A549 (cell line): ENCODE measurements around the gene UBE2O. TPM values are rescaled to one million over a fixed set of nuclear protein-coding genes. Genes with fewer than 3 reads are reported as not detected.

Source experiments
- ATAC-seq, 2 experiments: fragments of 200-7000 bp in 1 of 2; fragments of >200 bp in 1 of 2; cut with Nextera tagmentation in 1 of 2; cut with Tn5 transposase in 1 of 2; 3 replicates each; pipeline versions ENCODE4 v1.8.0 to v1.9.1; 2018 to 2020; ENCODE audit warnings: mild to moderate bottlenecking in 1 of 2, moderate library complexity in 1 of 2
- CTCF ChIA-PET: fragments of 300-600 bp; sonication (Branson Sonifier 250); formaldehyde crosslinking; extraction: SDS; loops from one replicate; lab custom pipeline; 2021; ENCODE audit warnings: antibody characterized with exemption, inconsistent platforms; lab: Yijun Ruan, JAX
- POLR2A ChIA-PET: fragments of 350-600 bp; formaldehyde crosslinking; extraction: SDS; loops from one replicate; lab custom pipeline; 2021; ENCODE audit warnings: antibody characterized with exemption, inconsistent platforms; lab: Yijun Ruan, JAX
- DNase-seq, 2 experiments: peaks; one replicate each; pipeline versions ENCODE4 v3.0.0 to v3.0.0-alpha.2; 2011 to 2016; ENCODE audit warnings: low read depth in 1 of 2, low spot score in 1 of 2
- FAIRE-seq: peaks from 2 replicates; lab custom pipeline; 2011; peaks lifted over from hg19 to GRCh38; lab: Jason Lieb, UNC
- H3K27ac ChIP-seq, 2 experiments: fragments of >200 bp; sonication (Bioruptor Twin); formaldehyde crosslinking; 3 replicates each; pipeline ENCODE4 v1.5.1; 2016 to 2017
- H3K4me1 ChIP-seq: fragments of >200 bp; sonication (Bioruptor Twin); formaldehyde crosslinking; 3 replicates; pipeline ENCODE4 v1.6.1; 2016
- H3K4me2 ChIP-seq: fragments of >200 bp; sonication (Bioruptor Twin); formaldehyde crosslinking; 3 replicates; pipeline ENCODE4 v1.6.1; 2016
- H3K4me3 ChIP-seq: fragments of >200 bp; sonication (Bioruptor Twin); formaldehyde crosslinking; 3 replicates; pipeline ENCODE4 v1.5.1; 2016
- H3K9me3 ChIP-seq: fragments of >200 bp; sonication (Bioruptor Twin); formaldehyde crosslinking; 3 replicates; pipeline ENCODE4 v1.6.1; 2016
- CBX8 ChIP-seq: fragments of 200-600 bp; sonication (generic); IDR thresholded peaks from 2 replicates; pipeline ENCODE4 v1.6.1; 2016
- CHD2 ChIP-seq: fragments of 150-350 bp; IDR thresholded peaks from 2 replicates; pipeline ENCODE4 v1.6.1; 2014; ENCODE audit warnings: low read length; ENCODE audit not compliant: partially characterized antibody
- EHF ChIP-seq: fragments of 250-450 bp; sonication (Bioruptor Pico); IDR thresholded peaks from 2 replicates; pipeline ENCODE4 v1.5.0; 2020; ENCODE audit warnings: mild to moderate bottlenecking
- EP300 ChIP-seq, 2 experiments: fragments of >200 bp; sonication (Bioruptor Twin); formaldehyde crosslinking; IDR thresholded peaks; 2 replicates in 1 of 2; 3 replicates in 1 of 2; pipeline ENCODE4 v1.6.1; 2016 to 2017
- FOSL2 ChIP-seq, 2 experiments: fragments of 450-650 bp in 1 of 2; fragments of >200 bp in 1 of 2; sonication (Bioruptor Twin) in 1 of 2; formaldehyde crosslinking; IDR thresholded peaks; 2 replicates each; pipeline versions ENCODE4 v1.5.0 to v1.6.1; 2016 to 2020; ENCODE audit warnings: mild to moderate bottlenecking in 1 of 2, moderate library complexity in 1 of 2
- HEYL ChIP-seq: fragments of 250-450 bp; sonication (Bioruptor Pico); IDR thresholded peaks from 2 replicates; pipeline ENCODE4 v1.8.0; 2021; ENCODE audit warnings: mild to moderate bottlenecking, moderate library complexity
- HOXB13 ChIP-seq: fragments of 250-450 bp; sonication (Bioruptor Pico); IDR thresholded peaks from 2 replicates; pipeline ENCODE4 v1.5.0; 2020; ENCODE audit warnings: low read depth, mild to moderate bottlenecking, moderate library complexity
- JUN ChIP-seq, 2 experiments: fragments of >200 bp; sonication (Bioruptor Twin); formaldehyde crosslinking; IDR thresholded peaks; 2 replicates in 1 of 2; 3 replicates in 1 of 2; pipeline ENCODE4 v1.6.1; 2016 to 2017
- KDM5A ChIP-seq: fragments of 200-600 bp; sonication (generic); IDR thresholded peaks from 2 replicates; pipeline ENCODE4 v1.6.1; 2016; ENCODE audit warnings: antibody characterized with exemption, mild to moderate bottlenecking
- MAFK ChIP-seq: fragments of 450-650 bp; IDR thresholded peaks from 2 replicates; pipeline ENCODE4 v1.6.1; 2014; ENCODE audit not compliant: partially characterized antibody
- NFE2L2 ChIP-seq: fragments of 150-350 bp; conservative IDR thresholded peaks from 2 replicates; pipeline ENCODE4 v1.6.1; 2014; ENCODE audit warnings: low read length
- NPAS2 ChIP-seq: fragments of 250-450 bp; sonication (Bioruptor Pico); IDR thresholded peaks from 2 replicates; pipeline ENCODE4 v1.8.0; 2022; ENCODE audit warnings: mild to moderate bottlenecking, moderate library complexity, borderline replicate concordance
- PHF8 ChIP-seq: fragments of 200-600 bp; sonication (generic); IDR thresholded peaks from 2 replicates; pipeline ENCODE4 v1.6.1; 2016; ENCODE audit warnings: low read depth, mild to moderate bottlenecking, antibody characterized with exemption, moderate library complexity, borderline replicate concordance
- RFX5 ChIP-seq: fragments of 450-650 bp; IDR thresholded peaks from 2 replicates; pipeline ENCODE4 v1.7.1; 2014; ENCODE audit warnings: antibody characterized with exemption, mild to moderate bottlenecking, moderate library complexity
- RNF2 ChIP-seq: fragments of 200-600 bp; sonication (generic); IDR thresholded peaks from 2 replicates; pipeline ENCODE4 v1.6.1; 2016; ENCODE audit warnings: low read depth, mild to moderate bottlenecking, antibody characterized with exemption, moderate library complexity, borderline replicate concordance
- SMC3 ChIP-seq: fragments of >200 bp; sonication (Bioruptor Twin); formaldehyde crosslinking; IDR thresholded peaks from 3 replicates; pipeline ENCODE4 v1.6.1; 2018; ENCODE audit warnings: inconsistent platforms
- TFCP2L1 ChIP-seq: fragments of 250-450 bp; sonication (Bioruptor Pico); IDR thresholded peaks from 2 replicates; pipeline ENCODE4 v1.5.0; 2021; ENCODE audit warnings: mild to moderate bottlenecking
- TP53 ChIP-seq: fragments of 250-450 bp; sonication (Bioruptor Pico); IDR thresholded peaks from 2 replicates; pipeline ENCODE4 v1.5.0; 2021; ENCODE audit warnings: mild to moderate bottlenecking, moderate library complexity
- ZC3H11A ChIP-seq: fragments of 450-650 bp; IDR thresholded peaks from 2 replicates; pipeline ENCODE4 v1.6.1; 2014; ENCODE audit warnings: antibody characterized with exemption, mild to moderate bottlenecking
- ZFP36 ChIP-seq: fragments of 450-650 bp; IDR thresholded peaks from 2 replicates; pipeline ENCODE4 v1.6.1; 2014; ENCODE audit warnings: borderline replicate concordance; ENCODE audit not compliant: partially characterized antibody
- ZSCAN20 ChIP-seq: fragments of 250-450 bp; sonication (Bioruptor Pico); IDR thresholded peaks from 2 replicates; pipeline ENCODE4 v1.8.0; 2022; ENCODE audit warnings: mild to moderate bottlenecking, moderate library complexity
- WGBS: methylation state at CpG from one replicate; pipeline ENCODE4 v1.1.6; 2017; ENCODE audit errors: missing lambda C conversion rate; 5-methylcytosine and 5-hydroxymethylcytosine counted together
- polyA plus RNA-seq, 4 experiments: library from polyadenylated mRNA; depleted of rRNA in 3 of 4; stranded (reverse); fragments of >200 nt; fragmentation: RNase III in 1 of 4; extraction: RNeasy Plus Mini Kit Qiagen cat#74134 plus additional on column Dnase treatment in 1 of 4; gene quantifications; 2 replicates in 3 of 4; 3 replicates in 1 of 4; pipeline ENCODE4 v1.2.3, GENCODE V29; 2011 to 2017
- TF ChIP-seq, protein P1 (sequence below): fragments of 200-600 bp; sonication (generic); IDR thresholded peaks from 2 replicates; pipeline ENCODE4 v1.6.1; 2016; ENCODE audit warnings: antibody characterized with exemption, mild to moderate bottlenecking, moderate library complexity
- TF ChIP-seq, protein P2 (sequence below): fragments of 150-350 bp; IDR thresholded peaks from 2 replicates; pipeline ENCODE4 v1.6.1; 2014; ENCODE audit warnings: low read depth, mild to moderate bottlenecking, low read length
- TF ChIP-seq, protein P3 (sequence below): fragments of 250-450 bp; sonication (Bioruptor Pico); IDR thresholded peaks from 2 replicates; pipeline ENCODE4 v1.5.0; 2020; ENCODE audit warnings: low read depth, mild to moderate bottlenecking, moderate library complexity
- TF ChIP-seq, protein P4 (sequence below): fragments of >200 bp; sonication (Bioruptor Twin); formaldehyde crosslinking; IDR thresholded peaks from 3 replicates; pipeline ENCODE4 v1.5.1; 2016
- TF ChIP-seq, protein P5 (sequence below): fragments of >200 bp; sonication (Bioruptor Twin); formaldehyde crosslinking; IDR thresholded peaks from 2 replicates; pipeline ENCODE4 v1.6.1; 2016
- TF ChIP-seq, protein P6 (sequence below): fragments of >200 bp; sonication (Bioruptor Twin); formaldehyde crosslinking; IDR thresholded peaks from 3 replicates; pipeline ENCODE4 v1.6.1; 2016
- TF ChIP-seq, protein P7 (sequence below): fragments of 250-450 bp; sonication (Bioruptor Pico); IDR thresholded peaks from 2 replicates; pipeline ENCODE4 v1.5.0; 2021; ENCODE audit warnings: mild to moderate bottlenecking, moderate library complexity, borderline replicate concordance

The UBE2O gene
- polyA plus RNA-seq, 2 of the 4 experiments (the other 2 are of a cell fraction), result 22.0 to 25.7 TPM

DNA sequence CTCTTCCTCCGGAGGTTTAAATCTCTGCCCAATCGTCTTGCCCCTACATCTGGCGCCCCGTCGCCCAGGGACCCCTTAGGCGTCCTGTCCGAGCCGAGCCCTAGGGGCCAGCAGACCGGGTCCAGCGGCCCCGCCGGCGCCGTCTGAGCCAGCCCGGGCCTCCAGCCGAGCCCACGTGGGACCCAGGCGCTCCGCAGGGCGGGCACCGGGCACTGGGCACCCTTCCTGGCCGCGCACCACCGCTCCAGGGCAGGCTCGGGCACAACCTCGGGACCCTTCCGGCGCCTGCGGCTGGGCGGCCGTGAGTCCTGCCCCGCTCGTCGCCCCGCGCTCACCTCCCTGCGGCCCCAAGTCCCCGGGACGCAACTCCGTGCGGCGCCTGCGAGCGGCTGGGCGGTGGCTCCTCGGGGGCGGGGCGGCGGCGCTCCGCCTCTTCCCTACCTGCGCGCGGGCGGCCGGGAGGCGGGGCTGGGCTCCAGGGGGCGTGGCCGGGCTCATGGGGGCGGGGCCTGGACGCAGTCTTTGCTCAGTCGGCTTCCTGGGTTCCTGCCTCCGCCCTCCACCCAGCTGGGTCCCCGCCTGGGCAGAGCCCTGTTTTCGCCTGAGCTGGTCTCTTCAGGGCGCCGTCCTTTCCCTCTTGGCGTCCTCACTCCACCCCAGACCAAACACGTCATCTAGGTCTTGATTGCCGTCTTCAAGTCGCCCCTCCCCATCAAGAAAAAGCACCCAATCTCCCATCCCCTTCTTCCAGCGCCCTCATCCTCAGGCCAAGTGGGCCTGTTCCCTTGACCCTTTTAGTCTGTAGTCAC lies 48.3 kb upstream of the UBE2O start, which contains the start of gene RHBDF2:
RHBDF2 (minus strand) TSS at position 406 of the 809 bp plus-strand sequence. CDS start 19,899 bp downstream, outside the sequence.
- peak; percentile 87 to 97 for DNase-seq
- WGBS, result 3% methylated on average over 60 of the region's 72 CpGs
- peak within 1 kb of the TSS; percentile 91 for H3K4me2 ChIP-seq
- peaks cover 41% of the 10 kb centered on the region for H3K4me1 ChIP-seq
- peak within 1 kb of the TSS; percentile 83 to 96 for H3K27ac ChIP-seq
- ChIA-PET CTCF (interaction anchor here (1.0 to 64.5 kb wide), 17 partner anchors 7 to 131 kb away, joined by 3 to 1994 read pairs (median 5); partner anchors contain the start of genes AANAT and UBE2O), POLR2A (interaction anchor here (0.6 kb wide), 1 partner anchor 128 kb away, joined by 3 read pairs; no protein-coding TSS in a partner anchor)
- ATAC-seq, result peak; percentile 73 to 81
- peak within 1 kb of the TSS; percentile 81 for H3K4me3 ChIP-seq
- FAIRE-seq, result no peak
- H3K9me3 ChIP-seq, result no peaks in the 10 kb centered on the region
- TF ChIP-seq NPAS2 (CRISPR knock-in tag), result no peak
- no peak for TF ChIP-seq HOXB13 (CRISPR knock-in tag)
- no peak for TF ChIP-seq HEYL (CRISPR knock-in tag)
- TF ChIP-seq, protein P1, sequence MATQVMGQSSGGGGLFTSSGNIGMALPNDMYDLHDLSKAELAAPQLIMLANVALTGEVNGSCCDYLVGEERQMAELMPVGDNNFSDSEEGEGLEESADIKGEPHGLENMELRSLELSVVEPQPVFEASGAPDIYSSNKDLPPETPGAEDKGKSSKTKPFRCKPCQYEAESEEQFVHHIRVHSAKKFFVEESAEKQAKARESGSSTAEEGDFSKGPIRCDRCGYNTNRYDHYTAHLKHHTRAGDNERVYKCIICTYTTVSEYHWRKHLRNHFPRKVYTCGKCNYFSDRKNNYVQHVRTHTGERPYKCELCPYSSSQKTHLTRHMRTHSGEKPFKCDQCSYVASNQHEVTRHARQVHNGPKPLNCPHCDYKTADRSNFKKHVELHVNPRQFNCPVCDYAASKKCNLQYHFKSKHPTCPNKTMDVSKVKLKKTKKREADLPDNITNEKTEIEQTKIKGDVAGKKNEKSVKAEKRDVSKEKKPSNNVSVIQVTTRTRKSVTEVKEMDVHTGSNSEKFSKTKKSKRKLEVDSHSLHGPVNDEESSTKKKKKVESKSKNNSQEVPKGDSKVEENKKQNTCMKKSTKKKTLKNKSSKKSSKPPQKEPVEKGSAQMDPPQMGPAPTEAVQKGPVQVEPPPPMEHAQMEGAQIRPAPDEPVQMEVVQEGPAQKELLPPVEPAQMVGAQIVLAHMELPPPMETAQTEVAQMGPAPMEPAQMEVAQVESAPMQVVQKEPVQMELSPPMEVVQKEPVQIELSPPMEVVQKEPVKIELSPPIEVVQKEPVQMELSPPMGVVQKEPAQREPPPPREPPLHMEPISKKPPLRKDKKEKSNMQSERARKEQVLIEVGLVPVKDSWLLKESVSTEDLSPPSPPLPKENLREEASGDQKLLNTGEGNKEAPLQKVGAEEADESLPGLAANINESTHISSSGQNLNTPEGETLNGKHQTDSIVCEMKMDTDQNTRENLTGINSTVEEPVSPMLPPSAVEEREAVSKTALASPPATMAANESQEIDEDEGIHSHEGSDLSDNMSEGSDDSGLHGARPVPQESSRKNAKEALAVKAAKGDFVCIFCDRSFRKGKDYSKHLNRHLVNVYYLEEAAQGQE, result no peak
- TF ChIP-seq MAFK, result no peak
- TF ChIP-seq ZC3H11A, result no peak
- TF ChIP-seq, protein P2, sequence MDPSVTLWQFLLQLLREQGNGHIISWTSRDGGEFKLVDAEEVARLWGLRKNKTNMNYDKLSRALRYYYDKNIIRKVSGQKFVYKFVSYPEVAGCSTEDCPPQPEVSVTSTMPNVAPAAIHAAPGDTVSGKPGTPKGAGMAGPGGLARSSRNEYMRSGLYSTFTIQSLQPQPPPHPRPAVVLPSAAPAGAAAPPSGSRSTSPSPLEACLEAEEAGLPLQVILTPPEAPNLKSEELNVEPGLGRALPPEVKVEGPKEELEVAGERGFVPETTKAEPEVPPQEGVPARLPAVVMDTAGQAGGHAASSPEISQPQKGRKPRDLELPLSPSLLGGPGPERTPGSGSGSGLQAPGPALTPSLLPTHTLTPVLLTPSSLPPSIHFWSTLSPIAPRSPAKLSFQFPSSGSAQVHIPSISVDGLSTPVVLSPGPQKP, result no peak
- TF ChIP-seq TP53, result 0 out of 2 replicates have a peak, but pooled peaks have one; percentile 45
- TF ChIP-seq NFE2L2, result no peak
- TF ChIP-seq TFCP2L1 (CRISPR knock-in tag), result no peak
- TF ChIP-seq EHF (CRISPR knock-in tag), result no peak
- TF ChIP-seq, protein P3, sequence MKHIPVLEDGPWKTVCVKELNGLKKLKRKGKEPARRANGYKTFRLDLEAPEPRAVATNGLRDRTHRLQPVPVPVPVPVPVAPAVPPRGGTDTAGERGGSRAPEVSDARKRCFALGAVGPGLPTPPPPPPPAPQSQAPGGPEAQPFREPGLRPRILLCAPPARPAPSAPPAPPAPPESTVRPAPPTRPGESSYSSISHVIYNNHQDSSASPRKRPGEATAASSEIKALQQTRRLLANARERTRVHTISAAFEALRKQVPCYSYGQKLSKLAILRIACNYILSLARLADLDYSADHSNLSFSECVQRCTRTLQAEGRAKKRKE, result no peak
- TF ChIP-seq, protein P4, sequence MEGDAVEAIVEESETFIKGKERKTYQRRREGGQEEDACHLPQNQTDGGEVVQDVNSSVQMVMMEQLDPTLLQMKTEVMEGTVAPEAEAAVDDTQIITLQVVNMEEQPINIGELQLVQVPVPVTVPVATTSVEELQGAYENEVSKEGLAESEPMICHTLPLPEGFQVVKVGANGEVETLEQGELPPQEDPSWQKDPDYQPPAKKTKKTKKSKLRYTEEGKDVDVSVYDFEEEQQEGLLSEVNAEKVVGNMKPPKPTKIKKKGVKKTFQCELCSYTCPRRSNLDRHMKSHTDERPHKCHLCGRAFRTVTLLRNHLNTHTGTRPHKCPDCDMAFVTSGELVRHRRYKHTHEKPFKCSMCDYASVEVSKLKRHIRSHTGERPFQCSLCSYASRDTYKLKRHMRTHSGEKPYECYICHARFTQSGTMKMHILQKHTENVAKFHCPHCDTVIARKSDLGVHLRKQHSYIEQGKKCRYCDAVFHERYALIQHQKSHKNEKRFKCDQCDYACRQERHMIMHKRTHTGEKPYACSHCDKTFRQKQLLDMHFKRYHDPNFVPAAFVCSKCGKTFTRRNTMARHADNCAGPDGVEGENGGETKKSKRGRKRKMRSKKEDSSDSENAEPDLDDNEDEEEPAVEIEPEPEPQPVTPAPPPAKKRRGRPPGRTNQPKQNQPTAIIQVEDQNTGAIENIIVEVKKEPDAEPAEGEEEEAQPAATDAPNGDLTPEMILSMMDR, result no peak
- no peak for TF ChIP-seq SMC3
- TF ChIP-seq JUN (IDR thresholded peaks at IDR 0.05), result peak; percentile 38 to 91; a peak in 3 of 5 replicates
- no peak for TF ChIP-seq ZFP36
- TF ChIP-seq, protein P5, sequence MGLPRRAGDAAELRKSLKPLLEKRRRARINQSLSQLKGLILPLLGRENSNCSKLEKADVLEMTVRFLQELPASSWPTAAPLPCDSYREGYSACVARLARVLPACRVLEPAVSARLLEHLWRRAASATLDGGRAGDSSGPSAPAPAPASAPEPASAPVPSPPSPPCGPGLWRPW, result no peak
- no peak for TF ChIP-seq KDM5A
- TF ChIP-seq CBX8, result no peak
- TF ChIP-seq RNF2, result no peak
- TF ChIP-seq EP300 (IDR thresholded peaks at IDR 0.05), result no peak
- no peak for TF ChIP-seq FOSL2 (IDR thresholded peaks at IDR 0.05)
- TF ChIP-seq FOSL2 (CRISPR knock-in tag; IDR thresholded peaks at IDR 0.05), result no peak
- TF ChIP-seq ZSCAN20 (CRISPR knock-in tag), result no peak
- TF ChIP-seq PHF8, result peak; percentile 60; the same call in 1 of the 2 replicates
- TF ChIP-seq, protein P6, sequence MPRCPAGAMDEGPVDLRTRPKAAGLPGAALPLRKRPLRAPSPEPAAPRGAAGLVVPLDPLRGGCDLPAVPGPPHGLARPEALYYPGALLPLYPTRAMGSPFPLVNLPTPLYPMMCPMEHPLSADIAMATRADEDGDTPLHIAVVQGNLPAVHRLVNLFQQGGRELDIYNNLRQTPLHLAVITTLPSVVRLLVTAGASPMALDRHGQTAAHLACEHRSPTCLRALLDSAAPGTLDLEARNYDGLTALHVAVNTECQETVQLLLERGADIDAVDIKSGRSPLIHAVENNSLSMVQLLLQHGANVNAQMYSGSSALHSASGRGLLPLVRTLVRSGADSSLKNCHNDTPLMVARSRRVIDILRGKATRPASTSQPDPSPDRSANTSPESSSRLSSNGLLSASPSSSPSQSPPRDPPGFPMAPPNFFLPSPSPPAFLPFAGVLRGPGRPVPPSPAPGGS, result peak; percentile 91
- no peak for TF ChIP-seq RFX5
- TF ChIP-seq, protein P7, sequence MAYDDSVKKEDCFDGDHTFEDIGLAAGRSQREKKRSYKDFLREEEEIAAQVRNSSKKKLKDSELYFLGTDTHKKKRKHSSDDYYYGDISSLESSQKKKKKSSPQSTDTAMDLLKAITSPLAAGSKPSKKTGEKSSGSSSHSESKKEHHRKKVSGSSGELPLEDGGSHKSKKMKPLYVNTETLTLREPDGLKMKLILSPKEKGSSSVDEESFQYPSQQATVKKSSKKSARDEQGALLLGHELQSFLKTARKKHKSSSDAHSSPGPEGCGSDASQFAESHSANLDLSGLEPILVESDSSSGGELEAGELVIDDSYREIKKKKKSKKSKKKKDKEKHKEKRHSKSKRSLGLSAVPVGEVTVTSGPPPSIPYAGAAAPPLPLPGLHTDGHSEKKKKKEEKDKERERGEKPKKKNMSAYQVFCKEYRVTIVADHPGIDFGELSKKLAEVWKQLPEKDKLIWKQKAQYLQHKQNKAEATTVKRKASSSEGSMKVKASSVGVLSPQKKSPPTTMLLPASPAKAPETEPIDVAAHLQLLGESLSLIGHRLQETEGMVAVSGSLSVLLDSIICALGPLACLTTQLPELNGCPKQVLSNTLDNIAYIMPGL (CRISPR knock-in tag), result no peak
- TF ChIP-seq CHD2, result no peak
